Mesangial cell (primary cell): ENCODE results near the gene GZMH. TPM values are rescaled to one million over a fixed set of nuclear protein-coding genes. Genes with fewer than 3 reads are reported as not detected.

ENCODE experiments used
- total RNA-seq: library from RNA; depleted of rRNA; stranded (reverse); fragments of >200 nt; gene quantifications from 2 replicates; pipeline ENCODE4 v1.2.3, GENCODE V29; 2015

GZMH gene
- total RNA-seq, result not detected in 2 replicates

GRCh38 chr14:24609655-24610344 lies at the start of gene GZMH:
Gene GZMH (minus strand): TSS chr14:24609685. CDS start chr14:24609613, 72 bp downstream.

GRCh38 chr14:24634158-24634557 lies 24.7 kb upstream of the GZMH start, which contains the start of gene GZMB:
Gene GZMB (minus strand): TSS chr14:24634190. CDS start chr14:24634160, 30 bp downstream.

GRCh38 chr14:24576182-24576581 lies 33.3 kb downstream of the GZMH start, which contains the start of gene CTSG:
Gene CTSG (minus strand): TSS chr14:24576250. CDS start chr14:24576223, 27 bp downstream.

Other genes starting within 250 kb of the GZMH start
- 15.3 and 30.9 TPM in 2 replicates for gene NFATC4, start 241.5 kb downstream of the GZMH start, total RNA-seq
- 6.7 and 22.6 TPM in 2 replicates for gene NYNRIN, start 210.7 kb downstream of the GZMH start, total RNA-seq
- 0.65 and 1.6 TPM in 2 replicates for gene CBLN3, start 180.0 kb downstream of the GZMH start, total RNA-seq
- gene KHNYN, start 179.7 kb downstream of the GZMH start, total RNA-seq, result 30.3 and 36.6 TPM in 2 replicates
- gene SDR39U1, start 166.9 kb downstream of the GZMH start, total RNA-seq, result 33.9 and 163 TPM in 2 replicates
- gene CMA1, start 101.4 kb downstream of the GZMH start, total RNA-seq, result not detected in 2 replicates
- not detected in 2 replicates for gene CTSG, start 33.4 kb downstream of the GZMH start, total RNA-seq
- gene GZMB, start 24.5 kb upstream of the GZMH start, total RNA-seq, result not detected in 2 replicates